Gastroesophageal sphincter (tissue), 3 donors: ENCODE results near the gene TSPAN13.

Source experiments
- CTCF ChIP-seq, 4 experiments: fragments of 200-600 bp in 2 of 4; fragments of 450-650 bp in 2 of 4; sonication (generic) in 1 of 4; IDR thresholded peaks; one replicate each; pipeline ENCODE4 v1.5.1; 2017 to 2019; ENCODE audit warnings: antibody characterized with exemption in 4 of 4, mild to moderate bottlenecking in 2 of 4, moderate library complexity in 2 of 4
- EP300 ChIP-seq: sonication (generic); formaldehyde crosslinking; IDR thresholded peaks from one replicate; pipeline ENCODE4 v1.6.1; 2017; ENCODE audit warnings: antibody characterized with exemption, mild to moderate bottlenecking

GRCh38 chr7:16773326-16773725, 19.8 kb downstream of the TSPAN13 start:
- TF ChIP-seq CTCF (IDR thresholded peaks at IDR 0.05), result no peak
- no peak for TF ChIP-seq EP300
